K562 (cell line): ENCODE data around the gene ABLIM2. TPM values are rescaled to one million over a fixed set of nuclear protein-coding genes. Genes with fewer than 3 reads are reported as not detected.
A peak's percentile ranks its signal among the peaks of the same experiment; 100 is the strongest.

Experiments used
- ARNT ChIP-seq, 2 experiments: fragments of 450-650 bp; IDR thresholded peaks; 2 replicates each; pipeline ENCODE4 v1.6.1; 2016; ENCODE audit warnings: mild to moderate bottlenecking in 1 of 2
- CXXC5 ChIP-seq: fragments of 250-450 bp; sonication (Bioruptor Pico); IDR thresholded peaks from 2 replicates; pipeline ENCODE4 v1.8.0; 2022; ENCODE audit warnings: inconsistent platforms, mild to moderate bottlenecking, moderate library complexity
- KDM4B ChIP-seq, 2 experiments: fragments of 450-650 bp in 1 of 2; sonication (generic) in 1 of 2; IDR thresholded peaks; 2 replicates each; pipeline ENCODE4 v1.6.1; 2016 to 2017; ENCODE audit warnings: borderline replicate concordance in 2 of 2, antibody characterized with exemption in 1 of 2, low read depth in 1 of 2, mild to moderate bottlenecking in 1 of 2
- ZBTB9 ChIP-seq: fragments of 450-650 bp; formaldehyde crosslinking; IDR thresholded peaks from 2 replicates; pipeline ENCODE4 v1.4.0; 2020; ENCODE audit warnings: mild to moderate bottlenecking, moderate library complexity
- ZNF133 ChIP-seq: fragments of 250-450 bp; sonication (Bioruptor Pico); IDR thresholded peaks from 2 replicates; pipeline ENCODE4 v1.4.0; 2020; ENCODE audit warnings: mild to moderate bottlenecking
- polyA plus RNA-seq, 8 experiments: library from polyadenylated mRNA; depleted of rRNA in 4 of 8; stranded (reverse) in 5 of 8; unstranded in 3 of 8; fragments of >200 nt; fragmentation: Nextera tagmentation in 2 of 8; fragmentation: Illumina TruSeq in 1 of 8; extraction: Ambion mirVana in 2 of 8; extraction: Trizol in 1 of 8; gene quantifications; 2 replicates each; pipeline versions ENCODE4 v1.2.1 to v1.2.3, GENCODE V29; 2011 to 2014; ENCODE audit warnings: inconsistent platforms in 1 of 8, missing spikeins in 1 of 8
- total RNA-seq, 7 experiments: library from RNA; depleted of rRNA in 6 of 7; stranded (reverse); fragments of >200 nt in 6 of 7; fragmentation: Illumina TruSeq in 2 of 7; extraction: Trizol in 2 of 7; gene quantifications; 2 replicates each; pipeline versions ENCODE4 v1.2.1 to v1.2.3, GENCODE V29; 2011 to 2021; ENCODE audit warnings: low replicate concordance in 1 of 7
- TF ChIP-seq, protein P1 (sequence below): fragments of 250-450 bp; sonication (Bioruptor Pico); IDR thresholded peaks from 2 replicates; pipeline ENCODE4 v1.4.0; 2020; ENCODE audit warnings: mild to moderate bottlenecking

Gene ABLIM2
- total and polyA plus RNA-seq, 9 of the 15 experiments (the other 6 are each of a cell fraction or from before 2014, with no cell fraction given), result not detected

DNA sequence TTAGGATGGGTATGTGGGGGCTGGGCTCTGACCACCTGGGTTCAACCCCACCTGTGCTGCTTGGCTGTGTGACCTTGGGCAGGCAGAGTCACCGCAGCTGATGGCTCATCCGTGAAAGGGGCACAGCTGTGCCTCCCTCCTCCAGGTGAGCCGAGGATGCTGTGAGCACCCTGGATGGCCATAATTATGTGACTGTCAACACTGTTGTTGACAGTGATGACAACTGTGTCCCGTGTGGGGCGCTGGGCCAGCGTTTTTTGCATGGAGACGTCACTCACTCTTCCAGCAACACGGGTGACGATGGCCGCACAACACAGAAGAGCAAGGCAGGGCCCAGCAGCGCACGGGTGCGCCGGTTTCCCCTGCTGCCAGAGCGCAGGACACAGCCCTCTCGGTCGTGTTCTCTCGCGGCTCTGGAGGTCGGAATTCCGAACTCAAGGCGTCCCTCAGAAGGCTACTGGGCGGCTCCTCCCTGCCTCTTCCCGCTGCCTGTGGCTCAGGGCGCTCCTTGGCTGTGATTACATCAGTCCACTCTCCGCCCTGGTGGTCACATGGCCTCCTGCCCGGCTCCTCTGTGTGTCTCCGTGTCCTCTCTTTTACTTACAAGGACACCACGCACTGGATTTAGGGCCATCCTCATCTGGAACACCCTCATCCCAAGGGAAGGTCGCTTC is 41.8 kb upstream of the ABLIM2 start (continued):
- TF ChIP-seq, protein P1, sequence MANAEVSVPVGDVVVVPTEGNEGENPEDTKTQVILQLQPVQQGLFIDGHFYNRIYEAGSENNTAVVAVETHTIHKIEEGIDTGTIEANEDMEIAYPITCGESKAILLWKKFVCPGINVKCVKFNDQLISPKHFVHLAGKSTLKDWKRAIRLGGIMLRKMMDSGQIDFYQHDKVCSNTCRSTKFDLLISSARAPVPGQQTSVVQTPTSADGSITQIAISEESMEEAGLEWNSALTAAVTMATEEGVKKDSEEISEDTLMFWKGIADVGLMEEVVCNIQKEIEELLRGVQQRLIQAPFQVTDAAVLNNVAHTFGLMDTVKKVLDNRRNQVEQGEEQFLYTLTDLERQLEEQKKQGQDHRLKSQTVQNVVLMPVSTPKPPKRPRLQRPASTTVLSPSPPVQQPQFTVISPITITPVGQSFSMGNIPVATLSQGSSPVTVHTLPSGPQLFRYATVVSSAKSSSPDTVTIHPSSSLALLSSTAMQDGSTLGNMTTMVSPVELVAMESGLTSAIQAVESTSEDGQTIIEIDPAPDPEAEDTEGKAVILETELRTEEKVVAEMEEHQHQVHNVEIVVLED (CRISPR knock-in tag), result no peak
- TF ChIP-seq ZBTB9 (CRISPR knock-in tag) (no peak), ZNF133 (CRISPR knock-in tag) (no peak), ARNT (IDR thresholded peaks at IDR 0.05) (no peak), CXXC5 (CRISPR knock-in tag) (peak; percentile 56; the same call in 1 of the 2 replicates), KDM4B (IDR thresholded peaks at IDR 0.05; ENCODE audit: borderline replicate concordance in 2 of 2, low read depth in 1 of 2) (no peak)
- TF ChIP-seq, all 486 proteins: peak for 56
